Skeletal muscle tissue (tissue), 4 donors: ENCODE measurements around the gene PHGDH. TPM values are rescaled to one million over a fixed set of nuclear protein-coding genes. Genes with fewer than 3 reads are reported as not detected.
"Not testable (repeated sequence)": the region's sequence is repeated elsewhere in the genome, so short reads cannot be mapped to it uniquely, and the experiment has no call there.

ENCODE experiments used
- H3K27ac ChIP-seq: one replicate; pipeline ENCODE4 v1.7.0; 2013; ENCODE audit warnings: mild to moderate bottlenecking, low read depth, low read length, inconsistent platforms
- H3K27me3 ChIP-seq, 3 donors: one replicate each; pipeline ENCODE4 v1.7.0; 2013; ENCODE audit warnings: low read length in 3 of 3; ENCODE audit not compliant: control insufficient read depth in 3 of 3, insufficient read depth in 3 of 3
- H3K36me3 ChIP-seq, 3 donors: one replicate each; pipeline ENCODE4 v1.7.0; 2013; ENCODE audit warnings: low read length in 3 of 3; ENCODE audit not compliant: control insufficient read depth in 3 of 3, insufficient read depth in 3 of 3
- H3K4me1 ChIP-seq, 3 donors: one replicate each; pipeline ENCODE4 v1.7.0; 2013; ENCODE audit warnings: low read length in 3 of 3, mild to moderate bottlenecking in 3 of 3; ENCODE audit not compliant: control insufficient read depth in 3 of 3, insufficient read depth in 3 of 3
- H3K4me3 ChIP-seq, 3 donors: one replicate each; pipeline ENCODE4 v1.7.0; 2013; ENCODE audit warnings: low read length in 3 of 3
- H3K9ac ChIP-seq, 3 donors: one replicate each; pipeline ENCODE4 v1.7.0; 2013; ENCODE audit warnings: low read length in 3 of 3, mild to moderate bottlenecking in 3 of 3, moderate library complexity in 2 of 3, low read depth in 1 of 3
- H3K9me3 ChIP-seq, 3 donors: one replicate each; pipeline ENCODE4 v1.7.0; 2013; ENCODE audit warnings: low read length in 3 of 3; ENCODE audit not compliant: control insufficient read depth in 3 of 3
- total RNA-seq: library from RNA; depleted of rRNA; stranded (reverse); fragments of >200 nt; gene quantifications from one replicate; pipeline ENCODE4 v1.2.3, GENCODE V29; 2014
- donor health status: Osteomylitis.

The PHGDH gene
- total RNA-seq, 1 donor from 2014 or later: 50.1 TPM

DNA sequence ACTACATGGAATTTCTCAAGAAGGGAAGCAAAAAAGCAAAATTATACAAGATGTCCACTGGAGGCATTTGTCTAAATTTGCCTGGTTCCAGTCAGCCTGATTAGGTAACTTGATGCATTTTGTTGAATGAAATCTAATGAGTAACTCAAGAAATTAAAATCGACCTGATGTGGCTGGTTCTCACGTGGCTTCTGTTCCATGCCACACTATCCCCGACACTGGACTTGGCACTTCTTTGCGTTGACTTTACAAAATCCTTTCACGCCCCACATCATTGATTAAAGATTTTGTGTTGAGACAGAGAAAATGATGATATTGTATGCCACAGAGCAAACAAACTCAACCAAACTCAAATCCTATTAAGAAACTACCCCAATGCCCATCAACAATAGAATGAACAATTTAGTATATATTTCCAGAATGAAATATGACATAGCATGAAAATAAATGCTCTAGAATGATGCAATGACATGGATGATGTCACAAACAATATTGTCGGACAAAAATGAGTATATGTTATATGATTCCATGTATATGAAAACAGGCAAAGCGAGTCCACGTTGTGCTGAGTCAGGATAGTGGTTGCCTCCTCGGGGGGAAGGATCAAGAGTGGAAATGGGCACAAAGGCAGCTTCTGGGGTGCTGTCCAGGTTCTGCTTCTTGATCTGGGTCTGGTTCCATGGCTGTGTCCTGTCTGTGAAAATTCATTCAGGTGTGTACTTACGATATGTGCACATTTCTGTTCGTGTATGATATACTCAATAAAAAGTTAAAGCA, 69.9 kb downstream of the PHGDH start:
- peaks cover 2 to 6% (median 4%) of the 10 kb centered on the region in 3 donors for H3K4me1 ChIP-seq
- H3K4me3 ChIP-seq: no peak overlapping the region
- no peak overlapping the region for H3K9ac ChIP-seq
- no peaks in the 10 kb centered on the region for H3K9me3 ChIP-seq
- no peak overlapping the region for H3K27ac ChIP-seq
- H3K36me3 ChIP-seq: no peaks in the 10 kb centered on the region
- peaks cover 0 to 3% (median 0%) of the 10 kb centered on the region in 3 donors for H3K27me3 ChIP-seq

DNA sequence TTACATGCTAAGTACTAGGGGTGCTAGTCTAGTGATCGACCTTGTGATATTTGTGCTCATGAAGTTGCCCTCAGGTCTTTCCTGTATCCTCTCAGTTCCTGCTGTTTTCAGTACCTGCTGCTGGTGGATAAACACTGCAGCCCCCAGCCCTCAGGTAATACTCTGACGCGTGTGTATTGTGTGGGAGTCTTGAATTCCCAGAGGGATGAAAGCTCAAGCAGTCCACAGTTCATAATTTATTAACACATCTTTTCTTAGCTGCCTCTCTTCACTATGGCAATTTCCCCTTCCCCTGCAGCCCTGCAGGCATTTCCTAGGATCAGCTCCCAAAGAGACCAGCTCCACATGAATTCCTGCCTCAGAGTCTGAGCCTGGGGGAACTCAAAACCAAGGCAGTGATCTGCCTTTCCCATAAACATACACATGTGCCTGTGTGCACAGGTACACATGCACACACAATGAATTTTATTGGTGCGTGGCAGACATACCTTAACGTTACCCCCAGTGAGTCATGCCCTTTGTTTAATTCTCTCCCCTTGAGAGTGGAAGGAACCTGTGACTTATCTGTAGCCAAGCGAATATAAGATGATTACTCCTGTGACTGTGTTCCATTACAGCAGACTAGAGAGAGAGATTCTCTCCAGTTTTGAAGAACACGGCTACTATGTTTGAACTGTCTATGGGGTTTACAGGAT, 71.0 kb downstream of the PHGDH start:
- no peak overlapping the region for H3K4me3 ChIP-seq
- no peak overlapping the region for H3K27ac ChIP-seq
- no peaks in the 10 kb centered on the region for H3K9me3 ChIP-seq
- H3K36me3 ChIP-seq: no peaks in the 10 kb centered on the region
- peaks cover 2 to 6% (median 4%) of the 10 kb centered on the region in 3 donors for H3K4me1 ChIP-seq
- no peak overlapping the region for H3K9ac ChIP-seq
- H3K27me3 ChIP-seq: peaks cover 0 to 3% (median 0%) of the 10 kb centered on the region in 3 donors

DNA sequence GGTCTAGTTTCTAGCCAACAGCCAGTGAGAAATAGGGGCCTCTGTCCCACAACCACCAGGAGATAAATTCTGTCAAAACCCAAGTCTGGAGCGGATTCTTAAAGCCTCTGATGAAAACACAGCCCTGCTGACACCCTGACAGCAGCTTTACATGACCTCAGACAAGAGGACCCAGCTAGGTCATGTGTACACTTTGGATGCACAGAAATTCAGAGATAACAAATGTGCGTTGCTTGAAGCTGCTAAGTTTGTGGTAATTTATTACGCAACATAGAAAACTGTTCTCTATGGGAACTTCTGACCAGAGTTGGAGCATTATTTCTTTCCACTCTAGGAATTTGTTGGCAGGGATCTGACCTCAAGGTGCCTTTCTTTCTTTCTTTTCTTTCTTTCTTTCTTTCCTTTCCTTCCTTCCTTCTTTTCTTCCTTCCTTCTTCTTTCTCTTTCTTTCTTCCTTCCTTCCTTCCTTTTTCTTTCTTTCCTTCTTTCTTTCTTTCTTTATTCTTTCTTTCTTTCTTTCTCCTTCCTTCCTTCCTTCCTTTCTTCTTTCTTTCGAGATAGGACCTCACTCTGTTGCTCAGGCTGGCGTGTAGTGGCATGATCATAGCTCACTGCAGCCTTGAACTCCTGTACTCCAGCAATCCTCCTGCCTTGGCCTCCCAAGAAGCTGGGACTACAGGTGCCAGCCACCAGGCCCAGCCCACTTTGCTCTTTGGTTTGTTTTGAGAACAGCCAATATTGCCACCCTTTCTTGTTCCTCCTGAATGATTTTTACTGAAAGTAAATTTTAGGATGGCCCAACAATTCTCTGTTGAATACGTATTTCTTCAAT, 71.8 kb downstream of the PHGDH start:
- peaks cover 2 to 6% (median 4%) of the 10 kb centered on the region in 3 donors for H3K4me1 ChIP-seq
- H3K9ac ChIP-seq: no peak overlapping the region
- H3K27ac ChIP-seq: no peak overlapping the region
- no peaks in the 10 kb centered on the region for H3K36me3 ChIP-seq
- no peak overlapping the region for H3K4me3 ChIP-seq
- H3K27me3 ChIP-seq: peaks cover 0 to 3% (median 0%) of the 10 kb centered on the region in 3 donors
- H3K9me3 ChIP-seq: no peaks in the 10 kb centered on the region

DNA sequence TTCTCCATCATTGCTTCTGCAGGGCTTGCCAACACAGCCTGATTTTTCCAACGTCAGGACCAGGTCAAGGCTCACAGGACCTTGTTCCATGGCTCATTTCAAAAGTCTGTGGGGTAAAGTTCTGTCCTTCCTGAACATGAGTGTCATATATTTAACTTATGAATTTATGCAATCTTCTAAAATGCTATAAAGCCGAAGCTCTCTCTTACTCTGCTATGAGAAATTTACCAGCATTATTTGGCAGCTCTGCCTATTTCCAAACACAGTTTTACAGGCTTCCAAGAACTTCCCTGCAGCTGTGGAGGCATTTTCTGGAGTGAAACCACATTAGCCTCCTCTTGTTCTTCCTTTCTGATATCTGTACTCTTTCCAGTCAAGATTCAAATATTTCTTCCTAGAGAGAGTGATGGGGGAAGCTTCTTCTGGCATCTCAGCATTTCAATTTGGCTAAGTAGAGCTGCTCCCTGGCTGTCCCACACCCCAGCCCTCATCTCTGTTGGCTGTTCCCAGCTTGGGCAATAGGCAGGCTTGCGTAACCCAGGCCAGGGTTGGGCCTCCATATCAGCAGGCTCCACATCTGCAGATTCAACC, 72.6 kb downstream of the PHGDH start:
- Histone ChIP-seq H3K9ac (no peak overlapping the region), H3K27me3 (peaks cover 0 to 3% (median 0%) of the 10 kb centered on the region in 3 donors), H3K4me1 (peaks cover 2 to 6% (median 4%) of the 10 kb centered on the region in 3 donors), H3K4me3 (no peak overlapping the region), H3K36me3 (no peaks in the 10 kb centered on the region), H3K9me3 (no peaks in the 10 kb centered on the region), H3K27ac (no peak overlapping the region)

DNA sequence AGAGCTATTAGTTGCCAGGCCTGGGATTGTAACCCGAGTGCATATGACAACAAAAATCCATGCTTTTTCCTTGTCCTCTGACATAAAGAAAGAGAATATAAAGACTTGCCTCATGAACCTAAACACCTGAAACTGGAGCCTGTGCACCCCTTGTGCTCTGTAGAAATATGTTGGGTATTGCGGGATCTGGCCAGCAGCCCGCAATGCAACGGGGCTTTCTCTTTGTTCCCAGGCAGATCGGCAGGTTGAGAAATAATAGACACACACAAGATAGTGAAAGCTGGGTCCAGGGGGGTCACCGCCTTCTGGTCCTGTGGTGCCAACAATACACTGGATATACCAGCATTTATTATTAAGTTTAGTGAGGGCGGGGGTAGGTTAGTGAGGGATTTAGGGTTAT, 74.3 kb downstream of the PHGDH start:
- not testable (repeated sequence) for H3K4me1 ChIP-seq, H3K27me3 ChIP-seq, H3K9me3 ChIP-seq, H3K36me3 ChIP-seq, H3K27ac ChIP-seq, H3K4me3 ChIP-seq, H3K9ac ChIP-seq

DNA sequence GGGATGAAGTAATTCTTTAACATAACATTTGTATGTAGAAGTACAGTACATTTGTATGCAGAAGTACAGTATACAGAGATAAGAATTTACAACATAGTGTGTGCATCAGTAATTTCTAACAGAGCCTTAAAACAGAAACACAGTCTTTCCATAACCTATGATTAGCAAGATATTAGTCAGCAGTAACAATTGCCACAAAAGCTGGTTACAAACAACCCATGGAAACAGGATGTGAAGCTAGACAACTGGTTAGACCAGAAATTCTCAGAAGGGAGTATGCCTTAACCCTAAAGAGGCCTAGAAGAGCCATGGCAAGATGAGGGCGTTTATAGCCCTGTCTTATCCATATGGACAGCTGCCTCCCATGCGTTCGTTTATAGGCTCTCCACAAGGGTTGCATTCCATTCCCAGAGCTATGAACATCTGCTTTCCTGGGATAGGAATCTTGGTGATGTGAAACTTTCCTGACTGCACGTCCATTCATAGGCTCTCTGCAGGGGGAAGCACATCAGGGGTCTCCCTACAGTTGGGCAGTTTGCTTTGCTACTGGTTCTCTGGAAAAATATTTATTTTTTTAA, 74.8 kb downstream of the PHGDH start:
- H3K27me3 ChIP-seq, H3K9me3 ChIP-seq, H3K27ac ChIP-seq, H3K9ac ChIP-seq, H3K36me3 ChIP-seq, H3K4me1 ChIP-seq, H3K4me3 ChIP-seq: not testable (repeated sequence)

DNA sequence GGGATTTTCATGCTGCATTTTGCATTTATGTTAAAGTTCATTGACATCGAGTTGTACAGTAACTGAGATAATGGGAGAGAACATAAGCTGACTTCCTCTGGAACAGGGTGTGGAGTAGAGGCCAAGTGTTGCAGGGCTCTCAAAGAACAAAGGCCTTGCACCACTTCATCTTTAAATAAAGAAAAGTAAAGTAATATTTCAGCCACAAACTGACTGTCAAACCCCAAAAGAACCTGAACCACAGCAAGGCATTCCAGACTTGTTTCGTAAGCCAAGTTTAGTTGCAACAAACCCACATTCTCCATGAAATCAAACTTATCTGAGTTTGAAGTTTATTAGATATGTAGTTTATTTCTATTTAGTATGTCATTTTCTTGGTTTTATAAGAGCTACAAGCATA, 76.0 kb downstream of the PHGDH start:
- Histone ChIP-seq H3K4me3 (no peak overlapping the region), H3K27me3 (no peaks in the 10 kb centered on the region), H3K27ac (no peak overlapping the region), H3K9me3 (no peaks in the 10 kb centered on the region), H3K36me3 (no peaks in the 10 kb centered on the region), H3K9ac (no peak overlapping the region), H3K4me1 (peaks cover 0 to 2% (median 0%) of the 10 kb centered on the region in 3 donors)

DNA sequence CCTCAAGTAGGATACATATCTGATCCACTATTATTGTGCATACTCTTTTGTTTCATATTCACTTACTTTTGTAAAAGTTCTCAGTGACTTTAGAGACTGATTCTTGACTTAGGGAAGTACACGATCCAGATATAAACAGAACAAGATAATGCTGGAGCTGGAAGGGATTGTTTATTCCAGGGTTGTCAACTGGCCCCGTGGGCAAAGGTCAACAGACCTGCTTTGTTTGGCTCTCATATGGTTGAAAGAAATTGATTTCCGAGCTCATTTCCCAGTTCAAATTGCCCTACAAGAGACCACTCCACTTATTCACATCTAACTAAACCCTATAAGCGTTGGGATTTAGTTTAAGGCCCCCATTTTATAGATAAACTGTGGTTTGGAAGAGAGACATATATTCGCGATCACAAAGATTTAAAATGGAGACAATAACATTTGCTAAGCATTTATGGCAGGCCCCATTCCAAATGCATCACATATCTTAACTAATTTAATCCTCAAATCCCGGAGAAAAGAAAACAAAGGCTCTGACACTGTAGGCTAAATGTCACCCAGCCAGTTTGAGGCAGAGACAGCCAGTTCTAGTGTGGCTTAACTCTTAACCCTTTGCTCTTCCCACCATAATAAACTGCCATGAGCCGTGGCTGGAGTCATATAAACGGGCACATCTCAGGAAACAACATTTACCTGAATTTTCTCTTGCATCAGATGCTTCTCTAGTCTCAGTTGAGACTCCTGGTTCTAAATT, 78.9 kb downstream of the PHGDH start:
- H3K27me3 ChIP-seq: no peaks in the 10 kb centered on the region
- H3K36me3 ChIP-seq: no peaks in the 10 kb centered on the region
- H3K4me3 ChIP-seq: no peak overlapping the region
- no peaks in the 10 kb centered on the region for H3K9me3 ChIP-seq
- H3K9ac ChIP-seq: no peak overlapping the region
- no peak overlapping the region for H3K27ac ChIP-seq
- no peaks in the 10 kb centered on the region for H3K4me1 ChIP-seq

DNA sequence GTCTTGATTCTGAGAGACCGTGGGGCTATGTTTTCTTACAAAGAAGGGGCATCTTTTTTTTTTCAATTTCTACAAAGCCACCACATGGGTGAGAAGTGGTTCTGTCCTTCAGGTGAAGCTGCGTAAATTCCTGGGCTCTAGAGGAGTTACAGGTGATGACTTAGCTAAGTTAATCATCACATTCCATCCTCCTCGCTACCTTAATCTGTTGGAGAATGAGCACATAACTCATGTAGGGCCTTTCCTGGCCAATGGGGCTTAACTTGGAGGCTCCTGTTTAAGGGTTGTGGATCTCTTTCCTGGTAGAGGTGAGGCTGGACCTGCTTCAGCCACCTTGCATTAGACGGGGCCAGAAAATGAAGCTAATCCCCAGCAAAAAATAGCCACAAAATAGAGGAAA, 79.6 kb downstream of the PHGDH start:
- no peak overlapping the region for H3K27ac ChIP-seq
- H3K4me3 ChIP-seq: no peak overlapping the region
- H3K9me3 ChIP-seq: no peaks in the 10 kb centered on the region
- no peaks in the 10 kb centered on the region for H3K4me1 ChIP-seq
- no peaks in the 10 kb centered on the region for H3K27me3 ChIP-seq
- H3K36me3 ChIP-seq: no peaks in the 10 kb centered on the region
- H3K9ac ChIP-seq: no peak overlapping the region
